Sigmoid colon (tissue), 4 donors: ENCODE measurements around the gene FAM204A.

ENCODE experiments used
- CTCF ChIP-seq, 4 experiments: fragments of 450-650 bp in 3 of 4; fragments of 200-600 bp in 1 of 4; IDR thresholded peaks; one replicate each; pipeline ENCODE4 v1.5.1; 2016 to 2019; ENCODE audit warnings: antibody characterized with exemption in 4 of 4, mild to moderate bottlenecking in 3 of 4, moderate library complexity in 2 of 4
- POLR2A ChIP-seq, 2 donors: fragments of 450-650 bp; IDR thresholded peaks; one replicate each; pipeline ENCODE4 v1.6.1; 2016; ENCODE audit warnings: antibody characterized with exemption in 2 of 2, mild to moderate bottlenecking in 2 of 2, moderate library complexity in 2 of 2
- POLR2AphosphoS5 ChIP-seq, 4 donors: sonication (generic); formaldehyde crosslinking; IDR thresholded peaks; one replicate each; pipeline ENCODE4 v1.6.1; 2017; ENCODE audit warnings: antibody characterized with exemption in 4 of 4

- TF ChIP-seq CTCF (IDR thresholded peaks at IDR 0.05) (no peak), POLR2A (IDR thresholded peaks at IDR 0.05) (no peak), POLR2AphosphoS5 (IDR thresholded peaks at IDR 0.05) (no peak)
Observed at GRCh38 chr10:118383699-118384098, 41.6 kb upstream of the FAM204A start.
